HG03280 (cell line): ENCODE measurements around the gene TSPAN18.

Source experiments
- ATAC-seq: cut with Tn5 transposase; IDR thresholded peaks from one replicate; pipeline ENCODE4 v1.9.1; 2021; ENCODE audit warnings: mild to moderate bottlenecking, moderate library complexity; ENCODE audit not compliant: unreplicated experiment

Gene TSPAN18

DNA sequence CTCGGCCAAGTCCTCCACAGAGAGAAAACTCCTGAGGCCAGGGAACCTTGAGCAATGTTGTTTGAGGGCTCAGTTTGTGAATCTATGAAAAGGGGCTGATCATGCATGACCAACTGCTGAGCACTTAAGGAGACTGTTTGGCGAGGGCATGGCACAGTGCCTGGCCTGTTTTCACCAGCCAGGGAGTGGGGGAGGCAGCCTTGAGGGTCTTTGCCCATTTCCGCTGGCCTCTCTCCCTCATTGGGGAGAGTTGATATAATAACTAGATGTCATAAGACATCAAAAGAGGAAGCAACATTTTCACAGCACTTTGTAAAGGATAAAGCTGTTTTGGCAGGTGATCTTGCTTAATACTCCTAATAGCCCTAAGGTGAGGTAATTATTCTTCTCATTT is 113.3 kb downstream of the TSPAN18 start:
- ATAC-seq: no peak

DNA sequence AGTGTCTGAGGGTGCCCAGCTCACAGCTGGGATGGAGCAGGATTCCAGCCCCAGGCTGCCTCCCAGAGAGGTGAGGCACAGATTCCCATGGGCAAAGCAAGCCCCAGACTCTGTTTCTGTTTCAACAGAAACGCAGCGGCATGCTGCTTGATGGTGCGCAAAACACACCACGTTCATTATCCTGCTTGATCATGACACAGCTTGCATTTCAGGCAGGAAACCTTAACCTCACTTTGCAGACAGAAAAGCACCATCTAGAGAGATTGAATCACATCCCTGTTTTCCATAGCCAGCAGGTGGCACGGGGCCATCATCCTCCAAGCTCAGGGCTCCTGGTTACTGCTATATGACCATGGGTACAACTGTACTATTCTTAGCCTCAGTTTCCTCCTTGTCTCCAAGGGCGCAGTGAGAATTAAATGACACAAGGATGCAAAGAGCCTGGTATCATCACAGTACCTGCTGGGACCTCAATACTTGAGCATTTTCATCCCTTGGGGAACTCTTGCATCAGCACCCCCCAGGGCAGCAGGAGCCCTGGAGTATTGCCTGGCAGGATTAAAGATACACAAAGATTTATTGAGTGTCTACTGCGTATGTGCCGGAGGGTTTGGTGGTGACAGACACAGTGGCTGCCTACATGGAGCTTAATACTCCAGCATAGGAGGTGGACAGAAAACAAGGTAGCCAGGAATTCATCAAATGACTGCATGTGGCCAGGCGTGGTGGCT is 113.9 kb downstream of the TSPAN18 start:
- no peak for ATAC-seq

DNA sequence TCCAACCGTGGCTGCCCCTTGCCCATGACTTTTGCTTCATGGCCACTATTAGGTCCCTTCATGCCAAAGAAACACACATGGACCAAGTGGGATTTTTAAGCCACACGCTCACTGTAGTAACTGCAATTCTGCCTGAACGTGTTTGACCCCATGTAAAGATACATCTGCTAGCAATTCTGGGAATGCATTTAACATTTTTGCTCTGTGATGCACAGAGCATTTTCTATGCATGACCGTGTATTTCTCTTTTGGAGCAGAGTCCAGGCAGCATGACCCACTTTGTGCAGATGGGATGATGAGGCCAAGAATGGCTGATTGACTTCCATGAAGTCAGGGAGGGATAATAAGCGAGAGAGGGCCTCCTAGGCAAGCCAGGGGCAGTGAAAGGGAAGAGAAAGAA is 115.5 kb downstream of the TSPAN18 start:
- ATAC-seq: no peak

DNA sequence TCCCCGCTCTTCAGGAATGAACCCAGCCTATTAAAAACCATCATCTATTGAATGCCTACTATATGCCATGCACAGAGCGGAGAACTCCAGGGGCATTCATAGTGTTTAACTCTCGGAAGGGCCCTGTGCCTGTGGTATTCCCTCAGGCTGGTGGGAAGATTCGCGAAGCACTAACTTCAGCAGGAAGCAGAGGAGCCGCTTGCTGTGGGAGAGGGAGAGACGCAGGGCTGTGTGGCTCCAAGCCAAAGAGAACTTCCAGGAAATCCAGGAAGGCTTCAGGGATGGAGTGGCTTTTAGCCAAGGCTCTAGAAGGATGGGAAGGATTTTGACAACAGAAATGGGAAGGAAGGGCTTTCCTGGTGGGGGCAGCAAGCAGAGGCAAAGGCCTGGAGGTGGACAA is 120.1 kb downstream of the TSPAN18 start:
- no peak for ATAC-seq

DNA sequence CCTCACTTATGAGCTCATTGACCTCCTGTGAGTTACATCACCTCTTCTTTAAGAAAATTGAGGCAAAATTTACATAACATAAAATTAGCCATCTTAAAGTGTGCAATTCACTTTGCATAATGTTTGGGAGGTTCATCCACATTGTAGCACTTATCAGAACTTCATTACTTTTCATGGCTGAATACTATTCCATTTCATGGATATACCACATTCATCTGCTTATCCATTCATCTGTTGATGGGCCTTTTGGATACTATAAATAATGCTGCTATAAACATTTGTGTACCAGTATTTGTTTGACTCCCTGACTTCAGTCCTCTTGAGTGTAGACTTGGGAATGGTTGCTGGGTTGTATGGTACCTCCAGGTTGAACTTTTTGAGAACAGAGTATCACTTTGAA is 120.6 kb downstream of the TSPAN18 start:
- ATAC-seq: no peak

DNA sequence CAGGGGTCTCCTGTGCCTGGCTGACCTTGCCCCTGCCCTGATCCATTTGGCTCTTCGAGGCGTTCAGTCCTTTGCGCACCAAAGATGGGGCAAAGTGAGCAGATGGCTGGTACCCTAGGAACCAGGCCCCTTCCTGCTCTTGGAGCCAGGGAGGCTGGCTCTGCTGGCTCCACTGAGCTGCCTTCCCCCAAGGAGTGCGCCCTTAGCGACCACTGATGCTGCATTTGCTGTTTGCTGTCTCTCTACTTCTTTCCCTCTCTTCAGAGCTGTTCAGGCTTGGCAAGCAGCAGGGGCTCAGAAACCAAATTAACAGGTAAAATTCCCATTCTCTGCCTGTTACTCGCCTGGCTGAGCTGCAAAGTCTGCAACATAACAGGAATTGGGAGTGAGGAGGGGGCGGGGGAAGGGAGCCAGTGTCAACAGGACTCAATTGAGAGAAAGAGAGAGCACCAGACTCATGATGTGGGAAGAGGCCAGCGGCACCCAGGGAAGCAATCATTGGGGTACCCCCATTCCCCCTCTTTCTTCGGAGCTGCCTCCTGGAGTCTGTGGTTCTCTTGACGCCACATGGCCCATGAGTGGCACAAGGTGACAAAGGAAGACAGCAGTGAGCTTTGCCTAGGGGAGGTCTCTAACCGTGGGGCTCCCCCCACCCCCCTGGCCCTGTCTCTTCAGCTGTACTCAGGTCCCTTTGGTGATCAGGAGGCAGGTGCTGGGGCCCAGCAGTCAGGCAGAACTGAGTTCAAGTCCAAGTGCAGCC is 121.6 kb downstream of the TSPAN18 start:
- ATAC-seq: no peak

DNA sequence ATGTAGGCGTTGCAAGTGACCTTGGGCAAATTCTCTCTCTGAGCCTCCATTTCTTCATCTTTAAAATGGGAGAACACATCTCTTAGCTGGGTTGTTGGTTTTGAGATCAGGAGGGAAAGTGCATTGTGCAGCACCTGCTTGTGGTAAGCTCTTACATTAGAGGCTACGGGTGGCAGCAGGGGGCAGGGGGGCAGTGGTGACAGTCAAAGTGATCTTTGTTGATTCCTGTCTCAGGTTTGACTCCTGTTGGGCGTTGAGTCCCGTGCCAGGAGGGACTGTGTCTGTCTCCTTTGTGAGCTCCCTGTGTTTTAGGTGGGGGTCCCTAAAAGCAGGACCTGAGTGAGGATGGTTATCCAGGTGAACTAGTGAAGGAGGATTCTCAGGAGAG is 122.2 kb downstream of the TSPAN18 start:
- no peak for ATAC-seq

DNA sequence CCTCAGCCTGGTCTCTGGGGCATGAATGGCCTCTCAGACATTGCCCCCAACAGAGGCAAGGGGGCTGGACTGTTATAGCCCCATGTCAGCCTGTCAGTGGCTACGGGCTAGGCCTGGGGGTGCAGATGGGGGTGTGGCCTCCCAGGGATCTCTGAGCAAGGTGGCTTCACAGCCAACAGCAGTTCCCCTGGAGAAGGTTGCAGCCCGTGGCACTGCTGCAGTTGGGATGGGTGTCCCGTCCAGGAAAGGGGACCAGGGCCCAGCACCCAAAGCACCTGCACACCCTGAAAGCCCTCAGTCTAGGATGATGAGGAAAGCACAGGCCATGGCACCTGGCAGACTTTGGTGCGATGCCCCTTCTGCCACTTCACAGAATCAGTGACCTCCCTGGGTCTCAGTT is 122.7 kb downstream of the TSPAN18 start:
- ATAC-seq: no peak

DNA sequence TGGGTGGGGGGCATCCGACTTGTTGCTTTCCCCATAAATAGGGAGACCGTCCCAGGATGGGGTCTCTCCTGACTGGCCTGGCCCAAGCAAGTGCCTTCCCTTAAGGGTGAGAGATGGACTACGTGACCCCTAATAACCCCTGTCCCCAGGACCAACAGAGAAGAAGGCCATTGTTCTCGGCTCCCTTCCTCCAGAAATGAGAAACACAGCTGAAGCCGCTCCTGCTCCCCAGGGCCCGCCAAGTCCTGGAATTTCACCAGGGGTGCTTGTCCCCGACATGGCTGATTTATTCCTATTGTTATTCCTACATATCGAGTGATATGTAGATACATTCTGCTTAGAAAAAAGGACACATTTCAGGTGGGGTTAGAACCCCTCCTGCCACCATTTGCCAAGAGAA is 123.2 kb downstream of the TSPAN18 start:
- no peak for ATAC-seq

DNA sequence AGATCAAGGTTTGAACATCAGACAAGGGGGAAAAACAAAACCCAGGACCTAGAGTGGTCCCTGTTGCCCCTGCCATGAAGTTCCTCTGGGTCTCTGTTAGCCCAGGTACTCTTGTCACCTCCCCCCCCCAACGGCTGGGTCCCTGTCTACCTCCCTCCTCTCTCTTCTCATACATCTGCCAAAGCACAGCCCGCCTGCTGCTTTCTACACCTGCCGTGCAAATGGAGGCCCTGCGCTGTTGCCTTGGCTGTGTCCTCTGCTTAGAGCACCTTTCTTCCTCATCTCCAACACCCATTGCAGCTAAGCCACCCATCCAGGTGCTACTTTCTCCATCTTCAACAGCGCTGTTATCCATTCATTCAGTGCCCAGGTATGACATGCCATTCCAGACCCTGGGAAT is 124.7 kb downstream of the TSPAN18 start:
- ATAC-seq: no peak

DNA sequence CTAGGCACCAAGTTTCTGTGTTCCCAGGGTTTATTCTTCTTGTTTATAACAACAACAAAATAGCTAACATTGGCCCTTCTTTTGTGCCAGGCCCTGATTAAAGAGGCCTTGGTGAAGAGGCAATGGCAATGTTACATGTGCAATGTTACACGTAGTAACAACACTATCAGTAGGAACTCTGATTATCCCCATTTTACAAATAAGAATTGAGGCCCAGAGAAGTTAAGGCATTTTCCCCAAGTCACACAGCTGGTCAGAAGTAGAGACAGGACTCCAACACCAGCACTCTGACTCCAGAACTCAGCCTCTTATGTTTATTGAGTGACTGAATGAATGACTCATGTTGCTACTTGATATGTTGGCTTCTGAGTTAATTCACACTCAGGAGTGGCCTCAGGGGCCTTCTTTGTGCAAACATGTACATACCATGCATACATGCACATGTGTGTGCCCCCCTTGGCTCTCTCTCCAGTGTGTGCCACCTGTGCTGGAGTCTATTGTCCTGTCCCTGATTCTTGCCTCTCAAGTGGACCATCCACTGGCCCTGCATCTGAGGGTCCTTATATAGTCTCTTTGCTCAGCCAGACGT is 125.5 kb downstream of the TSPAN18 start:
- ATAC-seq: no peak

DNA sequence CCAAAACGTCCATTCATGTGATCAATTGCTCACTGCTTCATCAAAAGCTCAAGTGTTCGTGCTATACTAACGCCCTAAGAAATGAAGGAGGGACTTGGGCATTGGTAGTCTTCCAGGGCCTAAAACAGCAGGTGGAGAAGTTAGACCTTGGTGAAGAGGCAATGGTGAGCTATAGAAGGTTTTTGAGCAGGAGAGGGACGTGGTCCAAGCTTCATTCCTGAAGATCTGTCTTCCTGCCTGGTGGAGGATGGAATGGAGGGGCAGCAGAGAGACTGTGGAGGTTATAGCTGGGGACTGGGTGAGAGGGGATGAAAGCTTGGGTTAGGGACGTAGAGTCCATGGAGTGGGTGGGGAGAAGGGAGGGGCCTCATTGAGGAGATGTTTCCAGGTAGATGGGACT is 126.2 kb downstream of the TSPAN18 start:
- ATAC-seq: no peak

DNA sequence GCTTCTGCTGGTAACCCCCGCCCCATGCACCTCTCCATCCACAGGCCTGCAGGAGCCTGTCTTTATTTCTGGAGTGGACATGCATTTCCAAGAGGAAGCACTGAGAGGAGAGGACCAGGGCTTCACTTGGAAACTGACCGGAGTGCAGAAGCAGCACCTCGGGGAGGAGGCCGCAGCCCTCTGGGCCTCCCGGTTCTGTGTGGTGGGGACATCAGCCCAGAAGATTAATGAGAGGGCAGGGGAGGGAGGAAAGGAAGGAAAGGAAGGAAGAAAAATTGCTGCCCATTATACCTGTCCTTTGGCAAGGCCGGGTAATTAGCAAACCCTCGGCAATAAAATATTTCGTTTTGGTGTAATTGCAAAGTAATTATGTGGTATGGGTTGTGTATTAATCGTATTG is 126.9 kb downstream of the TSPAN18 start:
- no peak for ATAC-seq

DNA sequence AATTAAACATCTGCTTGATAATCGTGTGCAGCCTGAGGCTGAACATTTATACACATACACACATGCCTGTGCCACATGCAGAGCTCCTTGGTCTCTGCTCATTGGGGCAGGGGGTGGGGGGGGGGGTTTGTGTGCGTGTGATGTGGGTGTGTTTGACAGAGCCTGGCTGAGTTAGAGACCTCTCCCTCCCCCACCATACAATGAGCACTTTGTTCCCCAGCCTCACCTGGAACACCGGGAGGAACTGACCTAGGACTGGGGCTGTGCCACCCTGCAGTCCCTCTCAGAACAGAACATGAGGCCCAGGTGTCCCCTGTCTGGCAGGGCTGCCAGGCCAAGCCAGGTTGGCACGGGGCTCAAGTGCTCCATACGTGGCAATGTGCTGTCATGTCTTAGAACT is 127.3 kb downstream of the TSPAN18 start:
- ATAC-seq: no peak

DNA sequence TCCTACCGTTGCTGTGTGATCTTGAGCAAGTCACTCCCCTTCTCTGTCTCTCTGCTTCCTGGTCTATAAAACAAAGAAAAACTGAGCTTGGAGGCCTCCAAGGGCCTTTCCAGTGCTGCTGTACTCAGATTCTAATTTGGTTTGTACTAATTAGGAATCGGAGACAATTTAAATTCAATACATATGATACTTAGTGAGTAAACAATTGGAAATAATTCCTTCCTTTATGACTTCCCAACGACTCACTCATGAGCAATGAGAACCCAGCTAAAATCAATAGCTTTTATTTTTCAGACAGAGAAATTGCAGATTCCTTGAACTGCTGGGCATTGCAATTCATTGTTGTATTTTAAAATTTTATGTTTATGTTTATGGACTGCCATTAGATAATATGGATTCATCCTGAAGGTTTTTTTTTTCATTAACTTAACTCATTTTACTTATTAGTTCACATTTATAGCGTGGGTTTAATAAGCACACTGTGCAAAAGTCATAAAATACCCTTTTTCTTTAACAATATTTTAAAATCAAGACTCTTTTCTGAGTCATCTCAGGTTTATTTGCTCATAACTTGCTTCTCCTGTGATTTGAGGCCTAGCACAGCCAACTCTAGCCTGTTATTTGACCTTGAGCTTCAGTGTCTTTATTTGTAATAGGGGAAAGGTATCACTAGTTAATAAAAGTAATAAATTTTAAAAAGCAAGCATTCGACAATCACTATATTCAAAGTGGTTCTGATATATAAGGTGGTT is 128.2 kb downstream of the TSPAN18 start:
- ATAC-seq: no peak

DNA sequence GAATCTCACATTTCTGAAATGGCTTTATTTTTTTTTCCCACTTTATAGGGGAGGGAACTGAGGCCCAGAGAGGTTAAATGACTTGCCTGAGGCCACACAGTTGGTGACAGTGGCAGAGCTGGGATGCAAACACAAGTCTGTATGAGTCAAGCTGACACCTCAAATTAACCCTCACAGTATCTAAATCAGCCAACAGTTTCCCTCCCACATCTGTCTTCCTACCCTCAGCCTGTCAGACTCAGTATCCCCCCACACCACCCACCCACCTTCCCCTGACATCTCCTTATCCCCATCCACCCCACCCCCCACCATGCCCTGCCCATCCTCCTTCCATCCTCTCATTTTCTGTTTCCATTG is 128.7 kb downstream of the TSPAN18 start:
- no peak for ATAC-seq

DNA sequence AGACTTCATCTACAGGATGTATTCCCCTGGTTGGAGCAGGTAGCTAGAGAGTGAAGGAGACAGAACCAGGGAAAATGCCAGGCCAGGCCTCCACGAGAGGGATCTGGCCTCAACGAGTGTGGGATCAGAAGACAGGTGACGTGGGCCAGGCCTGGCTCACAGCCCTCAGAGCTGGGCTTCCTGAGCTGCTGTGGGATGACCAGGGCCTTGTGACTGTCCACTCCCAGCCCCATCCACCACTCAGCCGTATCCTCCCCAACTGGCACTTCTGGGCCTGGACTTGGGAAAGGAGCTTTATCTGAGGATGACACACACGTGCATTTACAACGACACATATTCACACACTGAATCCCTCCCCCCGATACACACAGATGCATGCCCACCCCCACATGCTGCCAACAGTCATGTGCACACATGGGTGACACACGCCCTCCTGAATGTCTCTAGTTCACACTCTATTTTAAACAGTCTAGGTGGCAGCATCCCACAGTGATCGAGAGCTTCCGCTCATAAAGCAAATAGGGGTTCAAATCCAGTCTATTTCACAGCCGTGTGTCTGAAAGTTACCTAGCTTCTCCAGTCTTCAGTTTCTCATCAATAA is 130.8 kb downstream of the TSPAN18 start:
- no peak for ATAC-seq

DNA sequence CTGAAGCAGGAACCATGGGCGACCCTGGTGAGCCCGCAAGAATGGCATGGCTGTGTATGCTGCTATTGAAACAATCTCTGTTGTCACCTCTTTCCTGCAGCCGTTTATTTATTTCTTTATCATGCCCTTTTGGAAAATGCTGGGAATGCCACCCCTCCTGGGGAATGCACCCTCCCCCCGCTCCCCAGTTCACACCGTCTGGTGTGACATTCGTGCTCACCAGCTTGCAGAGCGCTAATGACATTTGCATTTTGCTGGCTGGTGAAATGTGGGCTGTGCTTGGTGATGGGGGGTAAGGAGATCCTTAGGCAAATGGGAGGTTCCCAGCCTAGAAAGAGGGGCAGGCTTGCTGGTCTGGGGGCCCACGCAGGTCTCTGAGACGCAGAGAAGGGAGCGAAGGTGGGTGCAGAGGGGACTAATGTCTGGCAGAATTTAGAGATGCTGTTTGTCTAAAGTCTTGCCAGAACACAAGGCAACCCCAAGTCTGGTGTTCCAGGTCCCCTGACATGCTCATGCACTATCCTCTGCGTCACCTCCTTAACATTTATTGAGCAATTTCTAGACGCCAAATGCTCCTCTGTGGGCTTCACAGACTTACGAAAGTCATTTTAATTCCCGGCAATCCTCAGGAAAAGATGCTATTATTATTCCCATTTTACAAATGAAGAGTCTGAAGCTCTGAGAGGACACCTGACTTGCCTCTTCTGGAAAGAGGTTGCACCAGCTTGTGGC is 132.2 kb downstream of the TSPAN18 start:
- ATAC-seq: no peak

DNA sequence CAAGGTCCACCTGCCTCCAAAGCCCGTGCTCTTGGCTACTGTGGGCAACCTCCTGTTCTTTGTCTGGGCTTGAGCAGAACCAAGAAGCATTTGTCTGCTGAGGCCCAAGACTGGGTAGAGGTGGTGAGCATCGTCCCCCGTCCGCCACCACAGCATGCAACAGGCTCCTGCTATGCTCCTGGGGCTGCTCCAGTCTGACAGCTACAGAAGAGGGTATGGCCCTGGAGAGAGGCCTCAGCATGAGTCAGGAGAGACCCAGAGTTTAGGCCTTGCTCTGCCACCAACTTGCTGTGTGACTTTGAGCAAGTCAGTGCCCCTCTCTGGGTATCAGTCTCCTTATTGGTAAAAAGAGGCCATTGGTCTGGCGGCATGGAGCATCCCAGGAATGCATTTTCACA is 132.8 kb downstream of the TSPAN18 start:
- ATAC-seq: no peak

DNA sequence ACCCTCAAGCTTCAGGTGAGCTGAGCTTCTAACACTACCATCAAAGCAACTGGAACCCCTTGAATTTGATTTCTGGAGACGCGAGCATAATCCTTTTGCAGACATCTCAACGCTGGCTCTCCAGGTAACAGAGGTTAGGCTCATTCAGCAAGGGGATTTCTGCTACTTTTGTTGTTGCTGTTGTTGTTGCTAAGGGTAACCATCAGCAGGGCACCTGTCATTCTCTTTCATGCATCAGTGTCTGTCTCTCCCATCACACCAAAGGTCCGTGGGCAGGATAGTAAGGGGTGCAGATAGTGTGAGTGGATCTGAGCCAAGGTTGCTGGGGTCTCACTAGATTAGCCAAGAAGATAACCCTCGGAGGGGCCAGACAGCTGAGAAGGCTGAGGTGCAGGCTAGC is 133.6 kb downstream of the TSPAN18 start:
- ATAC-seq: no peak
